GM18951 (cell line): ENCODE measurements around the gene ESYT3.

Source experiments
- POLR2A ChIP-seq: IDR thresholded peaks from 4 replicates; pipeline ENCODE4 v1.6.1; 2011; ENCODE audit warnings: mild to moderate bottlenecking; ENCODE audit not compliant: insufficient read length, insufficient read depth; ENCODE audit errors: extremely low read depth
- in situ Hi-C: fragments of 300-500 bp; cut with MboI; formaldehyde crosslinking; loops from one replicate; pipeline ENCODE4 v1.12.0; 2022; ENCODE audit warnings: low sequenced_read_pairs, mixed read lengths, inconsistent platforms; ENCODE audit not compliant: unreplicated experiment

ESYT3 gene

GRCh38 chr3:138457863-138458735, 23.7 kb downstream of the ESYT3 start:
- TF ChIP-seq POLR2A, result no peak
- in situ Hi-C loops, result loop anchor here (25.0 kb wide), 1 partner anchor 479 kb away; the partner anchor contains the start of genes FOXL2 and FOXL2NB

- no peak for TF ChIP-seq POLR2A
- in situ Hi-C loops, result loop anchor here (25.0 kb wide), 1 partner anchor 478 kb away; the partner anchor contains the start of genes FOXL2 and FOXL2NB
Observed at GRCh38 chr3:138458774-138459499, 24.5 kb downstream of the ESYT3 start.

- TF ChIP-seq POLR2A, result no peak
- in situ Hi-C loops, result loop anchor here (25.0 kb wide), 1 partner anchor 477 kb away; the partner anchor contains the start of genes FOXL2 and FOXL2NB
Observed at GRCh38 chr3:138459619-138460535, 25.5 kb downstream of the ESYT3 start.

GRCh38 chr3:138460536-138461205, 26.3 kb downstream of the ESYT3 start:
- TF ChIP-seq POLR2A, result no peak
- in situ Hi-C loops, result loop anchor here (25.0 kb wide), 1 partner anchor 477 kb away; the partner anchor contains the start of genes FOXL2 and FOXL2NB

- no peak for TF ChIP-seq POLR2A
- in situ Hi-C loops, result loop anchor here (25.0 kb wide), 1 partner anchor 476 kb away; the partner anchor contains the start of genes FOXL2 and FOXL2NB
Observed at GRCh38 chr3:138461246-138461645, 26.8 kb downstream of the ESYT3 start.

- in situ Hi-C loops, result loop anchor here (25.0 kb wide), 1 partner anchor 475 kb away; the partner anchor contains the start of genes FOXL2 and FOXL2NB
- TF ChIP-seq POLR2A, result no peak
Observed at GRCh38 chr3:138461896-138462295, 27.5 kb downstream of the ESYT3 start.

- no peak for TF ChIP-seq POLR2A
- in situ Hi-C loops, result loop anchor here (25.0 kb wide), 1 partner anchor 473 kb away; the partner anchor contains the start of genes FOXL2 and FOXL2NB
Observed at GRCh38 chr3:138463724-138464490, 29.5 kb downstream of the ESYT3 start.

GRCh38 chr3:138464491-138464860, 30.1 kb downstream of the ESYT3 start:
- in situ Hi-C loops, result loop anchor here (25.0 kb wide), 1 partner anchor 473 kb away; the partner anchor contains the start of genes FOXL2 and FOXL2NB
- TF ChIP-seq POLR2A, result no peak

GRCh38 chr3:138465451-138465850, 31.0 kb downstream of the ESYT3 start:
- TF ChIP-seq POLR2A, result no peak
- in situ Hi-C loops, result loop anchor here (25.0 kb wide), 1 partner anchor 472 kb away; the partner anchor contains the start of genes FOXL2 and FOXL2NB

- TF ChIP-seq POLR2A, result no peak
- in situ Hi-C loops, result loop anchor here (25.0 kb wide), 1 partner anchor 471 kb away; the partner anchor contains the start of genes FOXL2 and FOXL2NB
Observed at GRCh38 chr3:138465925-138466324, 31.5 kb downstream of the ESYT3 start.

- in situ Hi-C loops, result loop anchor here (25.0 kb wide), 1 partner anchor 469 kb away; the partner anchor contains the start of genes FOXL2 and FOXL2NB
- TF ChIP-seq POLR2A, result no peak
Observed at GRCh38 chr3:138467931-138468330, 33.5 kb downstream of the ESYT3 start.
